MM.1S (cell line): ENCODE results near the gene OBSL1.

ENCODE experiments used
- DNase-seq: peaks from one replicate; pipeline ENCODE4 v3.0.0-alpha.2; 2015
- H2AFZ ChIP-seq: fragments of 300-600 bp; sonication (generic); 2 replicates; pipeline ENCODE4 v1.6.0; 2016; ENCODE audit warnings: antibody characterized with exemption, low read length
- H3F3A ChIP-seq: fragments of 300-600 bp; sonication (generic); 2 replicates; pipeline ENCODE4 v1.6.1; 2016; ENCODE audit warnings: mild to moderate bottlenecking, antibody characterized with exemption, low read length, moderate library complexity, mixed read lengths; ENCODE audit not compliant: insufficient read depth
- H3K27ac ChIP-seq: fragments of 300-600 bp; sonication (generic); 2 replicates; pipeline ENCODE4 v1.5.1; 2016; ENCODE audit warnings: mild to moderate bottlenecking, low read length
- H3K27me3 ChIP-seq: fragments of 300-600 bp; sonication (generic); replicated peaks from 2 replicates; pipeline ENCODE4 v1.6.0; 2016; ENCODE audit warnings: low read length; ENCODE audit not compliant: insufficient read depth
- H3K36me3 ChIP-seq: fragments of 300-600 bp; sonication (generic); replicated peaks from 2 replicates; pipeline ENCODE4 v1.6.1; 2016; ENCODE audit warnings: mild to moderate bottlenecking, low read length, mixed read lengths; ENCODE audit not compliant: insufficient read depth
- H3K4me1 ChIP-seq: fragments of 300-600 bp; sonication (generic); 2 replicates; pipeline ENCODE4 v1.6.1; 2016; ENCODE audit warnings: low read length, mixed read lengths
- H3K4me2 ChIP-seq: fragments of 300-600 bp; sonication (generic); 2 replicates; pipeline ENCODE4 v1.6.0; 2016; ENCODE audit warnings: low read depth, low read length
- H3K4me3 ChIP-seq: fragments of 300-600 bp; sonication (generic); 2 replicates; pipeline ENCODE4 v1.5.1; 2016; ENCODE audit warnings: low read length, mixed read lengths
- H3K79me2 ChIP-seq: fragments of 300-600 bp; sonication (generic); 2 replicates; pipeline ENCODE4 v1.6.1; 2016; ENCODE audit warnings: mixed run types, low read length, mixed read lengths
- H3K9ac ChIP-seq: fragments of 300-600 bp; sonication (generic); 2 replicates; pipeline ENCODE4 v1.6.1; 2016; ENCODE audit warnings: low read length, mixed read lengths
- H3K9me2 ChIP-seq: fragments of 300-600 bp; sonication (generic); replicated peaks from 2 replicates; pipeline ENCODE4 v1.6.1; 2016; ENCODE audit warnings: mild to moderate bottlenecking, low read length, mixed read lengths; ENCODE audit not compliant: insufficient read depth
- H3K9me3 ChIP-seq: fragments of 300-600 bp; sonication (generic); replicated peaks from 2 replicates; pipeline ENCODE4 v1.6.1; 2016; ENCODE audit warnings: mild to moderate bottlenecking, low read length, mixed read lengths; ENCODE audit not compliant: insufficient read depth
- H4K20me1 ChIP-seq: fragments of 300-600 bp; sonication (generic); 2 replicates; pipeline ENCODE4 v1.6.1; 2016; ENCODE audit warnings: mild to moderate bottlenecking, low read length, moderate library complexity, mixed read lengths; ENCODE audit not compliant: insufficient read depth
- CTCF ChIP-seq: fragments of 300-600 bp; sonication (generic); IDR thresholded peaks from 2 replicates; pipeline ENCODE4 v1.5.1; 2016; ENCODE audit warnings: antibody characterized with exemption, low read length, mixed read lengths
- EZH2 ChIP-seq: fragments of 300-600 bp; sonication (generic); optimal IDR thresholded peaks from 2 replicates; pipeline ENCODE3; 2017; ENCODE audit warnings: low read depth, mild to moderate bottlenecking, antibody characterized with exemption, low read length, mixed read lengths
- EZH2phosphoT487 ChIP-seq: fragments of 300-600 bp; sonication (generic); IDR thresholded peaks from 2 replicates; pipeline ENCODE4 v1.6.1; 2018; ENCODE audit warnings: antibody characterized with exemption, low read length

The OBSL1 gene

GRCh38 chr2:219506153-219506801 lies 65.1 kb downstream of the OBSL1 start:
- DNase-seq = no peak
- Histone ChIP-seq H2AFZ (no peak overlapping the region), H3K27ac (no peak overlapping the region), H3K4me2 (no peak overlapping the region), H4K20me1 (no peaks in the 10 kb centered on the region), H3K9me2 (no peaks in the 10 kb centered on the region), H3K9me3 (no peaks in the 10 kb centered on the region), H3F3A (no peaks in the 10 kb centered on the region), H3K4me1 (no peaks in the 10 kb centered on the region), H3K9ac (no peak overlapping the region), H3K4me3 (no peak overlapping the region), H3K79me2 (no peaks in the 10 kb centered on the region), H3K27me3 (peaks cover 18% of the 10 kb centered on the region), H3K36me3 (no peaks in the 10 kb centered on the region)
- TF ChIP-seq EZH2phosphoT487 (no peak), EZH2 (no peak), CTCF (no peak)

- no peak for DNase-seq
- no peak overlapping the region for H3K4me3 ChIP-seq
- no peak overlapping the region for H2AFZ ChIP-seq
- H3K79me2 ChIP-seq = no peaks in the 10 kb centered on the region
- no peaks in the 10 kb centered on the region for H3K4me1 ChIP-seq
- no peak overlapping the region for H3K4me2 ChIP-seq
- no peaks in the 10 kb centered on the region for H3K9me3 ChIP-seq
- peaks cover 11% of the 10 kb centered on the region for H3K27me3 ChIP-seq
- H3K9ac ChIP-seq = no peak overlapping the region
- H3K9me2 ChIP-seq = no peaks in the 10 kb centered on the region
- no peaks in the 10 kb centered on the region for H3F3A ChIP-seq
- H3K36me3 ChIP-seq = no peaks in the 10 kb centered on the region
- no peak overlapping the region for H3K27ac ChIP-seq
- no peak for TF ChIP-seq CTCF
- TF ChIP-seq EZH2phosphoT487 = no peak
- TF ChIP-seq EZH2 = no peak
- no peaks in the 10 kb centered on the region for H4K20me1 ChIP-seq
Observed at GRCh38 chr2:219505585-219505984, 65.8 kb downstream of the OBSL1 start.

- DNase-seq = no peak
- Histone ChIP-seq H2AFZ (no peak overlapping the region), H3K4me3 (no peak overlapping the region), H3K9me3 (no peaks in the 10 kb centered on the region), H3K36me3 (no peaks in the 10 kb centered on the region), H3K27ac (no peak overlapping the region), H3K4me2 (no peak overlapping the region), H3K4me1 (peaks cover 11% of the 10 kb centered on the region), H3K9ac (no peak overlapping the region), H3F3A (no peaks in the 10 kb centered on the region), H3K79me2 (peaks cover 13% of the 10 kb centered on the region), H3K27me3 (peaks cover 1% of the 10 kb centered on the region), H3K9me2 (no peaks in the 10 kb centered on the region), H4K20me1 (no peaks in the 10 kb centered on the region)
- no peak for TF ChIP-seq EZH2
- TF ChIP-seq EZH2phosphoT487 = no peak
- no peak for TF ChIP-seq CTCF
Observed at GRCh38 chr2:219502618-219503017, 68.7 kb downstream of the OBSL1 start.
